ENCODE data around the gene TIMM17A.
"Not testable (repeated sequence)": the region's sequence is repeated elsewhere in the genome, so short reads cannot be mapped to it uniquely, and the experiment has no call there.

Gene TIMM17A

DNA sequence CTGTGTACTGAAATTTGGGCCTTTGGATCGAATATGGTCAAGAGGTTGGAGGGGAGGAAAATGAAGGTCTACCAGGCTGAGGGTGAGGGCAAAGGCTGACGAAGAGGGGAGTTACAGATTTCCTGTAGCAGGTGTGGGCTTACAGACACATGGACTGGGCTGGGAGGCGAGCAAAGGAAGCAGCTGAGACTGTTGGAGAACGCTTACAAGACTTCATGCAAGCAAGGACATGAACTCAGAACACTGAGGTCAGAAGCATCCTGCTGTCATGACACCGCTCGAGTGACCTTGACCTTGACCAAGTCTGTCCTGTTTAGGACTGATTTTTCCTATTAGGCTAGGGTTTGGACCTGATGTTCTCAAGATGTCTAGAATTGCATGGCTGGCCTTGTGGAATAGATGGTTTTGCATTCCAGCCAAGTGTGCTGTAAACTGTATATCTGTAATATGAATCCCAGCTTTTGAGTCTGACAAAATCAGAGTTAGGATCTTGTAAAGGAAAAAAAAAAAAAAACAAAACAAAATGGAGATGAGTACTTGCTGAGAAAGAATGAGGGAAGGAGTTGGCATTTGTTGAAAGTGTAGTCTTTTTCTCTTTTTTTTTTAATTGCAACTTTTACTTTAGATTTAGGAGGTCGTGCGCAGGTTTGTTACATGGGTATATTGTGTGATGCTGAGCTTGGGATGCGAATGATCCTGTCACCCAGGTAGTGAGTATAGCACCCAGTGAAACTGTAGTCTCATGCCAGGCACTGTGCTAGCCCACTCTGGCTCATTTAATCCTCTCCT, 60.9 kb downstream of the TIMM17A start:
- peak; percentile 50 for DNase-seq (ENCODE audit: low read depth)

DNA sequence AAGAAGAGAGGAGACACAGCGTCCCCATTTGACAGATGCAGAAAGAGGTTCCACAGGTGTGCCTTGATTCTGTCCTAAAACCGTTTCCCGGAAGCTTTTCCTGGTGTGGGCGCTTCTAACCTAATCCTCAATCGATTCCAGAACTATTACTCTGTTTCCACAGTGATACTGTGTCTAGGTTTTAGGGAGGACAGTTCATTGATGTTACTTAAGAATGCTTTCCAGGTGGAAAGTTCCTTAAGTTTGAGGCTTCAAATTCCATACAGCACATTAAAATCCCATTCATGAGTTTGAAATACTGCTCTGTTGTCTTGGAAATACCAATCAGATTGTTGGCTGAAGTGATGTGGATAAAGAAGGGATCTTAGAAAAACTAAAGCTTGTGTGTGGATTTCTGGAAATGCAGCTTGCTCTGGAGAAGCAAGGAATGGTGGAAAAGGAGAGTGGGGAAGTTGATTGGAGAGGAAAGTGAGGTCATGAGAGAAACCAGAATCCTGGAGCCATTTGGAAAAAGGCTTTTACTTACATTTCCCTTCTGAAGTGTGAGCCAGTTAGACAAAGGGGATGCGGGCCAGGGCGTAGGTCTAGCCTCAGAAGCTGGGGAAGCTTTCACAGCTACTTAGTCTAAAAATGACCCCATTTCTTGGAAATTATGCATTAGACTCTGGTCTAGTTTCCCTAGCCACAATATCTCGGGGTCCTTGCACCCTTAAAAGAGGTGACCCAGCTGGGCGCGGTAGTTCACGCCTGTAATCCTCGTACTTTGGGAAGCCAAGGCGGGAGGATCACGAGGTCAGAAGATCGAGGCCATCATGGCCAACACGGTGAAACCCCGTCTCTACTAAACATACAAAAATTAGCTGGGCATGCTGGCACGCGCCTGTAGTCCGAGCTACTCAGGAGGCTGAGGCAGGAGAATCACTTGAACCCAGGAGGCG, 61.8 kb downstream of the TIMM17A start:
- no peak for DNase-seq (ENCODE audit: low read depth)

DNA sequence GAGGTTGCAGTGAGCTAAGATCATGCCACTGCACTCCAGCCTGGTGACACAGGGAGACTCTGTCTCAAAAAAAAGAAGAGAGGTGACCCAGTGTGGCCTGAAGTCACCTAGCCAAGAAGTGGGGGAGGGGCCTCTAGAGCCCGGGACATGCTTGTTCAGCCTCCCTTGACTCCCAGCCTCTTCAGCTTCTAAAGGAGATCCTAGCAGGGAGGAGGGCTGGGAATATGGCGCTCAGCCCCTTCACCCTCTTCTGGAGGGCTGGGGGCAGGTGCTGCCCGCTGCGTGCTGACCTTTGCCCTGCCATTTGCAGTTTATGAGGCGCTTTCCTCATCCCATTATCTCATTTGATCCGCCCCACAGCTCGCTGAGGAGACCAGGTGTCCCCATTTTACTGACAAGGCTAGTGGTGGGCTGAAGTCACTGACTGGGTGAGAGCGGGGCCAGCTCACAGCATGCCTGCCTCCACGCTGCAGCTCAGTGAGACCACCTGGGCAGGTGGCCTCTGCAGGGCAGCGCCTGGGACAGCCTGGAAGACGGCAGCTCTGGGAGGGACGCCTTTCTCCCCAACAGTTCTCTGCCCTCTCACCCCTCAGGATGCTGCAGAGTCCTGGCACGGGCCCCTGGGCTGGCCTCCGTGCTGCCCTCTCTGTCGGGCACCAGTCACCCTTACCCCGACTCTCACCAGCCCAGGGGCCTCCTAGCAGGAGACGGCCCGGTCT, 62.6 kb downstream of the TIMM17A start:
- no peak for DNase-seq (ENCODE audit: low read depth)

DNA sequence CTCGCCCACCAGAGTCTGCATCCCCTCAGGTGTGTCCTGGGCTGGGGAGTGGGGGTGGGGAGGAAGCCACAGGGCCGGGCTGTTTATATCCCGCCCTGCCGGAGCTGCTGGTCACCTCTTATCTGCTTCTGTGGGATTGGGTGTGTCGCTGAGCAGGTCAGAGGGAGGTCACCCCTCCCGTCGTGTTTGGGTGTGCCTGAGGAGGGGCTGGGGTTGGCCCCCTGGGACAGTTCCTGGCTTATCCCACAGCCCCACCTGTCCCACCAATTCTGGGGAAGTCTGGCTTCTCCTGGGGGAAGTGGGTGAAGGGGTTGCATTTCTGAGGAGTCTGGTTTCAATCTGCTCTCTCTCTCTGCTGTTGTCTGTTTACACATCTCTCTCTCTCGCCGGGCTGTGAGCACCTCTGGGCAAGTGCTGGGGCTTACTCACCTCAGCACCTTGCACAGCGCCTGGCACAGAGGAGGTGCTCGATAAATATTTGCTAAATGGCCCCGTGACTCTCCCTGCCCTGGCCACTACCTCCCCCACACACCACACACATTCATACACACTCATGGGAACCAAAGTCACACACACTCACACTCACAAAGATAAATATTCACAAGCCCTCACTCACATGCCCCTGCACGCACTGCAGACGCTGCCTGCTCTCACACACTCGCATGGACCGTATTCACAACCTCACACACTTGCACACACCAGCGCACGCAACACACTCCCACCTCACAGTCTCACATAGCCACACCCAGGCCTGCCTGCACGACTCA, 63.3 kb downstream of the TIMM17A start:
- no peak for DNase-seq (ENCODE audit: low read depth)

DNA sequence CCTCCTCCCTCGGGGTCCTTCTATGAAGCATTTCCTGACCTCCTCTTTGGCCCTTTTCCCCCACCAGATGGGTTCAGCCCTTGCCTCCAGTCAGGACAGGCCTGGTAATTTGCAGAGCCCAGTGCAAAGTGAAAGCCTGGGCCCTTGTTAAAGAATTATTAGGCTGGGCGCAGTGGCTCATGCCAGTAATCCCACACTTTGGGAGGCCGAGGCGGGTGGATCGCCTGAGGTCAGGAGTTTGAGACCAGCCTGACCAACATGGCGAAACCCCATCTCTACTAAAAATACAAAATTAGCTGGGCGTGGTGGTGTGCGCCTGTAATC, 63.9 kb downstream of the TIMM17A start:
- DNase-seq (ENCODE audit: low read depth) = not testable (repeated sequence)

Data from fibroblast of gingiva (primary cell).